Fibroblast of skin of left quadriceps (primary cell): Measurements from ENCODE around the gene RNASEL.

Source experiments
- DNase-seq, 2 experiments: peaks; one replicate each; pipeline ENCODE4 v3.0.0-alpha.2; 2013; ENCODE audit warnings: low read depth in 2 of 2

RNASEL gene

DNA sequence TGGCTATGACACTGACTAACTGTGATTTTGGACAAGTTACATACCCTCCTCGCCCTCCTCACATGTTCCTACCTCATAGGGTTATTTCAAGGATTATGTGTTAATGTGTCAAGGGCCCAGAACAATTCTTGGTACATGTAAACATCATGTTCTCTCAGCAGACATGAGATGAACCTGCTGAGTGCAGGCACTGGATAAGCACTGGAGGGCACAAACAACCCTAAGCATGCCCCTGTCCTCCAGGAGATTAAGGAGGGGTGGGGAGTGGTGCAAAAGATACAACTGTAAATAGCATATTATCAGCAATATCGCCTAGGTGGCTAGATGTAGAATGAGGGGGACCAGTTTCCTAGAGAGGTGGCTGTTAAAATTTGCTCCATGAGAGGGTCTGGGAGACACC, 32.9 kb upstream of the RNASEL start:
- no peak for DNase-seq

DNA sequence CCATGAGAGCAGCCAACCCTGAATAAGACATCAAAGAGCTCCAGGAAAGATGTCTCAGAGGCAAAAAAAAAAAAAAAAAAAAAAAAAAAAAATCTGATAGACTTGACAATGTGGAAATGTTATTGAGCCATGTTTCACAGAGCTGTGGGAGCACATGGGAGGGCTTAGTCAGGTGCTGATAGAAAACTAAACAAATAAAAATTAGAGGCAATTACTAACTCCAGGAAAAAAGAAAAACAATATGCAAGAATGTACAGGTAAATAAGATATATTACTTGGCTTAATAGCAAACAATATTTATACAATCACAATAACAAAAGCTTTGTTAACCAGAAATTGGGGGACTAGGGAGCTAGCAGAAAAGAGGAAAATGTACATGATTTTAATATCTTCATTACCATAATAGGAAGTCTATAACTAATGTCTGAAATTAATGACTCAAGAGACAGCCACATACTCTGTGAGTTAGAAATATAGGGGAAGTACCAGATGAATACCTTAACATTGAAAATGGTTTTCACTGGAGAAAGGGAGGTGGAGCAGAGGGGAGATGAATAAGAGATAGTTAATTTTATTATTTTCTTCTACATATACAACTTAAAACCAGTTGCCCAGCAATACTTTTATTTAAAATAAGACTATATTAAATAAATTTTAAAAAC, 32.0 kb upstream of the RNASEL start:
- DNase-seq: no peak

DNA sequence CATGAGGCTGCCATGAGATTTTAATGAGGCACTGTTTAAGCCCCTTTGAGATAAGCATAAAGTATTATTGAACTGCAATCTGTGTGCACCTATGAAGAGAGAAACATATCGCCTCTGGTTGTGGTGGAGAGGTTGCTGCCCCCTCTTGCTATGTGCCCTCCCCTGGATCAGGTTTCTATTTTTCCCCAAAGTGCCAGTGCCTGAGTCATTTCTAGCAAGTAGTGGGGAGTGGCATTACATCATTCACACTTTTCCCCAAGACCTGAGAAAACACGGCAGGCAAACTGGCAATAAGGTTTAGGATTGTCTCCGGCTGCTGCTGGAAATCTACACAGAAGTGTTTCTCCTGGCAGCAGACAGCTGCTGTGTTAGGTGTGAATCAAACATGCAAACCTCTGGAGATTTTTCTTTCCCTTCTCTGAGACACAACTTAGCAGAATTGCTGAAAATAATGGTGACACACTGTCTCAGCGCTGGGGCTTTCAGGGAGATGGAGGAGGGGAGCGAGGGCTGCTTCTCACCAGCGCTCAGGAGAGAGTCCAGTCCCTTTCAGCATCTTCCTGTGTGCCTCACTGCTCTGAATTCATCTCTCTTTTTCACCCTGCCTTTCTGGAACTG, 28.8 kb upstream of the RNASEL start:
- no peak for DNase-seq

DNA sequence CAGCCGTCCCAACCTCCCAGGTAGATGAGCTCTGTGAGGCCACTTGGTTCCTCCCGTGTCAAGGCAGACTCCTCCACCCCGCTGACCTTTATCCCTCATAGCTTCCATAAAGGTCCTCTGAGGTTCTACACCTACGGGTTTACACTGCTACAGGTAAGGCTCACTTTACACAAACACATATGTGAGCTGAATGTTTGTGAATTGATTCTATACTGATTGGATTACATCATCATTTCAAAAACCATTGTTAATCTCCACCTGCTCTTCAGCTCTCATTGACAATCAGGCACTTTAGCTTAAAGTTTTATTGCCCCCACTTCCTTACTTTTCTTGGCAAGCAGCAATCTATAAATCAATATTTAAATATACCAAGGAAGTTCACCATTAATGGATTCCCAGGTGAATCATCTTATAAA, 28.0 kb upstream of the RNASEL start:
- DNase-seq: no peak

DNA sequence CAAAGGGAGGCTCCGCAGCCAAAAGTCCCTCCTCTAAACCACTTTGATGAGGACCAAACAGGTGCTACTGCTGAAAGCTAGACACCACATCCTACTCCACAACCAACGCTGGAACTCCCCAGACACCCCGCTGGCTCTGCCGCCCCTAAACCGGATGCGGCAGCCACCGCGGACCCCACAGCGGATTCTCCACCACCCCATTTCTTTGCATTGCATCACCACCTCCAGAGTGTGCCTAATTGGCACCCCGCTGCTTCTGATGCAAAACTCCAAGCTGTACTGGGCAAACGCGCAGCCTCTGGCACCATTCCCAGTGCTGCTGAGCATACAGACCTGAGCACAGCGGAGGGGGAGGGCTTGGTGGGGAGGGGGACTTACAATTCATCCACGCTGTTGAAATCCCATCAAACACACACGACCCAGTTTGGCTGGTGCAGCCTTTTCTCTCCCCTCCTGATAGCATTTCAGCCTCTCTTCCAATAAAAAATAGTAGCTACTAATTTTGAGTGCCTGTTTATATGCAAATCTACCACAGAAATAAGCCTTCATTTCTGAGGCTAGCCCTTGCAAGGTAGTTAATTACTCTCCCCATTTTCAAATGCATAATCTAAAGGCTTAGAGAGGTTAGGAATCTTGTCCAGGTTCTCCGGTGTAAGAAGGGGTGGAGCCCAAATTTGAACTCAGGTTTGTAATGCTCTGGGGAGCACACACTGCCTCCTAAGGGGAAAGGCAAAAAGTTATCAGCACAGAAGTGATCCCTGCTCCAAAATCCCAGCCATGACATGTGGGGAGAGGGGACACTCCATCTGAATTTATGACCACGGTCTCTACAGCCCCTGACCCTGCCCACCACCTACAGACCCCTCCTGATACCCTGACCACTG, 27.3 kb upstream of the RNASEL start:
- peak; percentile 83 to 84 for DNase-seq

DNA sequence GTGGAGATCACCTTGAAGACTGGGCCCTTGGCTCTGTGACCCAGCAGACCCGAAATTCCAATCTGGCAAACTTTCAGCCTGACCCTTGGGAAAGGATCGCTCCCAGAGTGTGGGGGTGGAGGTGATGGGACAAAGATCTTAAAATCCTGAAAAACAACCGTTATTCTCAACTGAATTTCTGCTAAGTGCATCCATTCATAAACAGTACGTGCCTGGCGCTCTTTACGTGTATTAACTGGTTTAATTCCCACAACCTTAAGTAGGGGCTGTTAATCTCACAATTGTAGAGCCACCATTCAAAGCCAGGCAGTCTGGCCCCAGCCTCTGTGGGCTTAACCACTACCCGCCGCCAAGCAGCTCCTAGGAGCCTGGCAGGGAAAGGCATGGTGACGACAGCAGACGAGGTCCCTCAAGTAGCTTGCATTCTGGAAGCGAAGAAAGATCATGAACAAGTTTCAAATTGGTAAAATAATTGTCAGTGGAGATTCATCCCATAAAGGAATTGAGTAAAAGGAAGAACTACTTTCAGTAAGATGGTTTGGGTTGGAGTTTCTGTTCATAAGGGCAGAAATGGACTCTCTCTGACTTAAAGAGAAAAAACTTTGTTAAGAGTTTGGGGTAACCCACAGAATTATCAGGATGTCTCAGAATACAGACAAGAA, 26.5 kb upstream of the RNASEL start:
- DNase-seq: no peak

DNA sequence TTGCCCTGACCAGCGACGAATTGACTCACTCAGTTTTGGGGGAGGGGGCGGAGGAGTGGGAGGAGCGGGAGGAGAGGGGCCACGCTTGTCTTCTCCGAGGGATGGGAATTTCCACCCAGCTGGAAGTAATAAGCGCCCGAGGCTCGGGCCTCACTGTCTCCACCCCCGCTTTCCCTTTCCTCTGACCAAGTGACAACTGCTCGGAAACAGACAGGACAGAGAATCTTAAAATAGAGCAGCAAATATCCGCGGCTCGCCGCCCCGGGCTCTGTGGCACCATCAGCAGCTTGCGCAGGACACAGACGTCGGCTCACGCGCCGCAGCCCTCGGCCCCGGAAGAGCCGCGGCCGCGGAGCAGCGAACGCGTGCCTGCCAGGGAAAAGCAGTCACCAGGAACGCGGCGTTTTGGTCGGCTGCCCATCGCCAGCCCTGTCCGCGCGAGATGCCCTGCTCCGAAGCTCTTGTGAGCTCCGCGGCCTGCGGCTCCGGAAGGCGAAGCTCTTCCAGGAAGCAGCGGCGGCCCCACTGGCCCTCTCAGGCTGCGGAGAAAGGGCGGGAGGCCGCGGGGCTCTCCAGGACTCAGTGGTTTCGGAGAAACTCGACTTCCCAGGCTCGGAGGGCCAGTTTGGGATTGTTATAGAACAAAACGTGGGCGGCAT, 25.9 kb upstream of the RNASEL start:
- peak; percentile 76 to 81 for DNase-seq

DNA sequence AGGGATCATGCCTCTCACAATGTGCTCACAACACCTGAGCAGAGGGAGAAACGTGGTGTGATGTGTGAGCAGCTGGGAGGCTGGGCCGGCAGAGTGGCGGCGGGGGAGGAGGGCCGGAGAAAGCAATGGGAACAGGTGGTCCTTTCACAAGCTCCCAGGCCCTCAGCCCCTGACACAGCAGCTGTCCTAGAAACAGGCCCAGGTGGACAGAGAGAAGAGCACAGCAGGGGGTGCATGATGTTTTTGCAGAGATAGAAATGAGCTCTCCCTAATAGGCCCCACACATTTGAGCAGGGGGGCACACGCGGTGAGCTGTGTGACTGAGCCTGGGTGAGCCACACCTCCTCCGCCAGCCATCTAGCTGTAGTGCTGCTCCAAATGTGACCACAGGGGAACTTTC, 22.7 kb upstream of the RNASEL start:
- DNase-seq: no peak

DNA sequence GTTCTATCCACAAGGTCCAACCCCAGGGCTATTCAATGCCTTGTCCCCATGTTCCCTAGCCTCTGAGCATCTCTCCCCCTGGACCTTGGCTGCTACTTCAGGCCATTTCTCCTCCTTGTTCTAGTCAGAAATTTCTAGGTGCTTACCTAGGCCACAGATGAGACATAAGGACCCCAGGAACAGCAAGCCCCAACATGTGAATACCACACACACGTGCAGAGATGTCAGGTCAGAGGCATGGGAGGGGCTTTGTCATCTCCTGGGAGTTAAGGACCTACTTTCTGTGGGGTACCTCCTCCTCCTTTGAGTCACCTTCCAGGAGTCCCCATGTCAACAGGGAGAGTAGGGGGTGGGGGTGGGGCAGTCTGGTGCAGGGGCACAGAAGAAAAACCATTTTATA, 22.3 kb upstream of the RNASEL start:
- DNase-seq: no peak

DNA sequence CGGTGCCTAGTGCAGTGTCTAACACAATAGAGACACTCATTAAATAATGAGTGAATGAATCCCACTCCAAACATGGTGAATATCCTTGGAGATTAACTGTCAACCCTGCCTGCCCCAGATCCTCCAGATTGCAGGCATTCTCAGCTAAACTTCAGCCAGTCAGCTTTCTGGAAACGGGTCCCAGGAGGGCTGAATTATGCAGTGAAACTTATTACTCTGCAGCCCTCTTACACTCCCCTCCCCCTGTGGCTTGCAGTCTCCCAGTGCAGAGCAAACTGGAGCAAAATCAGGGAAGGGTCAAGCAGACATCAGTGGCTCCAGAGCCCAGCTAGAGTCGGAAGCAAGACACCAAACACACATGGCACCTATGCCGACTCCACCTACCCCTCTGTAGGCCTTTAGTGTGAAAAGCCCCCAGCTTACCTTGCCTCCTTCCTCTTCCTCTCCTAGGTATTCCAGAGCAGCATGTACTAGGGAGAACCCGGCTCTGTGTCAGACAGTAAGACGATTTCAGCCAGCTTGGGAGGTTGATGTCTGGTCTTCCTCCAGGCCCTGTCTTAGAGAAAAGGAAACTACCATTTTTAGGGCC, 21.6 kb upstream of the RNASEL start:
- no peak for DNase-seq

DNA sequence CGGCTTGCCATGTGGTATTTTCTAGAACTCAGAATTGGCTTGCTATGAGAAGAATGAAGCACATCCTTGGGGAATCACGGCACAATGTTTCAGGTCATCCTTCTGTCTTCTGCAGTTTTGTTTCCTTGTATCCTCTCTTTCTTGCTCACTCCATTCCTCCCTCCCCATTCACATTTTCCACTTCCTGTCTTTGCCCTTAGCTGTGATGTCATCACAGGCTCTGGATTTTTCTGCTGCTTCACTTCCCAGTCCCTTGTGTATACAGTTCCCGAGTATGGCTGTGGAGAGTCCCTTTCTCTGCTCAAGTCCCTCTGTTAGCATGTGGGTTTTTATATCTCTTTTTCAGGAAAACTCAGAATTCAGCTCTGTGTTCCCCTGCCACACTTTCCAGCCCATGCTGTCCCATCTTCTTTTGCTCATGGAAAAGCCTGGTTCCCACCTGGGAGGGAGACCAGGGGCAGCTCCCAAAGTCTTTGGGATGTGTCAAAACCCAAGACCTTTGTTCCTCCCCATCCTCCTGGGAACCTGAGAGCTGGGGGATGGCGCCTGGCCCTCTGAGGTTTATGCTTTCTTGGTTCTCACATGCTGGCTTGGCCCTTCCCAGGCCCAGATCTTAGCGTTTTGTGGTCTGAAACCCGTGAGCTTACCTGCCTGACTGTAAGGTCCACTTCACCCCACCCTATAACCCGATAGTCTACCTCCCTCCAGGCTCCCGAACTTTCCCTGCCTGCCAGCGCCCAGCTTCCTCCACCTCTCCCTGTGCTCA, 20.0 kb upstream of the RNASEL start:
- no peak for DNase-seq

DNA sequence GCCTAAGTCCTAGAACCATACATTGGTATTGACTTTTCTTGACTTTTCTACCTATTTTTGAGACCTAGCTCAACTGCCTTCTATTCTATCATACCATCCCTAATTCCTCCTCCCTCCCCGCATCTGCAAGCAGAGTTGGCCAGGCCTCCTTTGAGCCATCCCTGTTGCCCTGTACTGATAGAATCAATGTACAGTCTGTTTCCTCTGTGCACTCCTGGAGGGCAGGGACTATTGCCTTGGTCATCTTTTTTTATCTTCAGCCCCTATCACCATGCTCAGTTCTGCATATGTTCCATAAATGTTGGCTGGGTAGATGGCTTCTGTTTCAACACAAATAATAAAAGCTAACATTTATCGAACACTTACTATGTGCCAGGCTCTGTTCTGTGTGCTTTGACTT, 19.2 kb upstream of the RNASEL start:
- DNase-seq: no peak

DNA sequence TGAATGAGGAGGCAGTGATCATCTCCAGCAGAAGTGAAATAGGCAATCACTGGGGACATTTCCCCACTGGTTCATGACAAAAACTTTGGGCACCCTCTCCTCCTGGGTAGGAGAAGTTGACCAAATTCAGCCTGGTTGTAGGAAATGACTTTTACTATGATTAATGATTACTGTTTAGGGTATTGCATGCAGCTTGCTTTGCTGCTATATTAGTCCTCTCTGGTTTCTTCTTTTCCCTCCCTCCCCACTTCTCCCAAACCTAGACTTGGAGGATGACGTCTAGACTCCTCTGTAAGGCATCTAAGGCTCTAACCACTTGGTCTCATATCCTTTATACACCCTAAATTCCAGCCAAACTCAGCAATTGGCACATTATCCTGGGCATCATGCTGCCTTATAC, 18.5 kb upstream of the RNASEL start:
- DNase-seq: no peak

DNA sequence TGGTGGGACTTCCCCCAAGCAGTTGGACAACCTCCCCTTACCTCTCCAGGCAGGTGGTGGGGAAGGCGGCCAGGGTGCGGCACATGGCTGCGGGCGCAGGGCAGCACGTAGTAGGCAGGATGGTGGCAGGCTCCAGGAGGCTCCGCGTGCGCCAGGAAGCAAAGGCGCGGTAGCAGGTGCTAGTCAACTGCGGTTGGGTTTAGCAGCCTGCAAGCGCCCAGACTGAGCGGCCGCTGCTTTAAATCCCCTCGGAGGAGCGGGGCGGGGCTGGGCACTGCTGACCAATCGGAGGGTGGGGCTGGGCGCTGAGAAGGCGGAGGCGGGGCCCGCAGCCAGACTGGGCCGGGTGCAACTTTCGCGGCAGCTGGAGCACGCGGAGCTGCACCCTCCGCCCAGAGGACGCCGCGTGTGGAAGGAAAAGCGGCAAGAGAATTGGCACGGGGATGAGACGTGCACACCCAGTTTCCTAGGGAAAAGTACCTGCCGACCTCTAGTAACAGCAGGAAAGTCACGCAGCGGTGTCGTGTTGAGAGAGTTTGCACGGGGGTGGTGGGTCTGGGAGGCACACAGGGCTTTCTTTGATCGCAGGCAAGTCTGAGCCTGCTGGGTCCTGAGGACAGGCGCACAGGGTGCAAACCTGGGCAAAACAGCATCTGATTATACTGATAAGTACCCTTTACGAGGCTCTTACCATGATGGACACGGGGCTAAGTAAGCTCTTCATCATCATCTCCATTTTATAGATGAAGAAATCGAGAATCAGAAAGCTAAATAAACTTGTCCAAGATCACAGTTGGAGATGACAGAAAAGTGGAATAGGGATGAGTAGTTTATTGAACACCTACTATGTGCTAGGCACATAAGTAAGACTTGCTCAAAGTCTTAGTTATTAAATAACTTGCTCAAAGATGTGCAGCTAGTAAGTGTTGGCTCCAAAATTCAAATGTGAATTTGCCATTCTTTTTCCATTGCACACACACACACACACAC, 15.4 kb upstream of the RNASEL start, which contains the start of gene RGS16:
Gene RGS16, minus strand, starts transcription at position 215 of the 990 bp plus-strand sequence. Its CDS starts 130 bp downstream, at position 85.
- no peak for DNase-seq

DNA sequence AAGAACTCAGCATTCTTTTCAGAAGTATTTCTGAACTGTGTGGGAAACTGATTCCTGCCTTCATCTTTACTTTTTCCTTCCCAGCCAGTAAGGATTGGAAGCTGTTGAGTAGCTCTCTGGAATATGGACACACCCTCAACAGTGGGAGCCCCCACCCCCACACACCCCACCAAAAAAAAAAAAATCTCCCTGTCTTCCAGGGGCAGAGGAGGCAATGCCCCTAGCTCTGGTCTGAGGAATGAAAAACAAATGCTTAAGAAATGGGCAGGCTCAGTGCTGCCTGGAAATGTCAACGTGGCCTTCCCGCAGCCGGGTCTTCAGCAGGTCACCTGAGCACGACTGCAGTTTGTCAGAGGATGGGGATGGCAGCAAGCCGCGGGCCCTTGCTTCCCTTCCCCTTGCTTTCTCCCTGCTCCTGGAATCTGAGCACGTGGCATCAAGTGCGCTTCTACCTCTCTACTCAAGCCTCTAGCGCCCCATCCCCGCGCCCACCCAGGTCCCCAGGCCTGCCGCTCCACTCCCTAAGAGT, 14.7 kb upstream of the RNASEL start:
- DNase-seq: no peak

DNA sequence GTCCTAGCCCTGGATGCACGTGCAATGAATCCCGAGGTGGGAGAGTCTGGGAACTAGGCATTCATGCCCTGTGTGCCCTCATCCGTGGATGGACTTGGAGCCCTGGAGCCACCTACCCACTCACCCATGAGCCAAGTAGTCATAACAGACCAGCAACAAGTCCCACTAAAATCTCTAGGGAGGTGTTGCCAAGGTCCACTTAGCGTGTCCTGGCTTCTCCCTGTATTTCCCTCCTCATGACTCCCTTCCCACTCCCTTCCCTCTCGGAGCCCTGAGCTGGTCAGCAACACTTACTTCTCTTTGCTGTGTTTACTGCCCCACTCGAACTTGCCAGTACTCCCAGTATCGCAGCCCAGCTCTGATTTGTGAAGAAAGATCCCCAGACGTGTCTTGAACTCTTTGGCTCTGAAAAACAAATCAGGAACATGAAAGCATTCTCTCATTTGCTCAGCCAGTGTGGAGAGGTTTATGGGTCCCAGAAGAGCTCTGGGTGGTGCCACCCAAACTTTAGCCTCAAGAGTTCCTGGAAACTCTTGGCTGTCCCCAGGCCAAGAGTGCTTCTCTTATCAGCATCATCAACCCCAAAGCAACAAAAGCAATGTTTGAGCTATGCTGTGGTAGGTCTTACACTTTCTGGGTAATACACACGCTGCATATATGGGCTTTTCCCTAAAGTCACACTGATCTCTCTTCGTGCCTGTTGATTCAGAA, 14.0 kb upstream of the RNASEL start:
- no peak for DNase-seq

DNA sequence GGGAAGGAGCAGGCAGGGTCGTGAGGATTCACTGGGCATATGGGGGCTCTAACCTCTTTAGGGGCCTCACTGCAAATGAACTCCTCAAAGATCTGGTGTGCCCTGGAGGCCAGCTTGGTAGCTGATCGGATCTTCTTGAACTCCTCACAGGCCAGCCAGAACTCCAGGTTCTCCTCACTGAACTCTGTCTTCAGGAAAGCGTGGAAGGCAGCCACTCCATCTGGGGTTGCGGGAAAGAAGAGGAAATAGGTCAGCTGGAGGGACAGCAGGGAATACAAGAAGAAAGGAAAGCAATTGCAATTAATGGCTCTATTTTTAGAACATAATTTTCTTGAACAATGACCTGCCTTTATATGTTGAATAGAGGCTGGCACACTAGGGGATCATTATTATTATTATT, 12.9 kb upstream of the RNASEL start:
- DNase-seq: no peak

DNA sequence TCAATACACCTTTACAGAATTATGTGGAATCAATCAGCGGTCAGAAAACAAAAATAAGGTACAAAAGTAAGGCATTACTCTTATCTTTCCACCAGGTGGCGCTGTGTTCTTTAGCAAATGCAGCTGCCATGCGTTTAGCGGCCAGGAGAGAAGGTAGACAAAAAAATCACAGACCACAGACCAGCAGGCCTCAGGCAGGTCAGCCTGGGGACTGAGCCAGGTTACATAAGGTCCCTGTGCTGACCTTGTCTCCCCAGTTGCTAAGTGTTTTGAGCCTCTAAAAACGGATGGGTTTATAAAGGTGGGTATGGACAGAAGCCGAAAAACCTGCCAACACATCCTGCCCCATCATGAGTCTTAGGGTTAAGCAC, 12.3 kb upstream of the RNASEL start:
- no peak for DNase-seq
